Measurements from ENCODE around the gene LCN10. TPM values are rescaled to one million over a fixed set of nuclear protein-coding genes. Genes with fewer than 3 reads are reported as not detected.

LCN10 gene
- total and polyA plus RNA-seq, 10 of the 15 experiments (the other 5 are each of a cell fraction or from before 2014, with no cell fraction given), result 0.06 to 1.3 (median 0.21) TPM; not detected in 1

DNA sequence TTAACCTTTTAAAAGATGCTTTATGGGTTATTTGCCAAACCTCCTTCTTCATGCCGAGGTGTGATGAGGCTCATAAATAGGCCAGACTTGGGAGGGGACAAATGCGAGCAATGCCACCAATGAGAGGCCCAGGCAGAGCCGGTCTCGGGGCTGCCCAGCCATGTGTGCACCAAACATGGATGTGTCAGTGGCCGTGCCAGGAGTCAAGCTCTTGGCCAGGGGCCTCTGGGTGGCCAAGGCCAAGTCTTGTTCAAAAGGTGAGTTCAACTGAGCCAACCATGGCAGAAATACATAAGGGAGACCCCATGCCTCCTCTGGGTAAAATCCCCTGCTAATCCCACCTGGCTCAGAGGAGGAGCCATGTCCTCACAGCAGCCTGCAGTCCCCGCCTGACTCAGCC is 32.5 kb upstream of the LCN10 start:
- ChIA-PET POLR2A (no interaction called here), RAD21 (ENCODE audit: unreplicated experiment) (no interaction called here), SMC1A (ENCODE audit: uncharacterized antibody, unreplicated experiment) (no interaction called here), CTCF (no interaction called here)
- in situ Hi-C loops (cut with MboI), result no loop called here
- Histone ChIP-seq H3K4me1 (ENCODE audit: control insufficient read depth, insufficient read depth, low read length) (no peaks in the 10 kb centered on the region), H3K9ac (ENCODE audit: control insufficient read depth, insufficient read depth, low read length) (no peak overlapping the region), H3K9me3 (replicated peaks; ENCODE audit: control insufficient read depth, insufficient read depth, low read length) (peaks cover 6% of the 10 kb centered on the region; the same call in 2 of the 3 replicates), H3K4me2 (ENCODE audit: control insufficient read depth, insufficient read depth) (no peak overlapping the region), H3K27ac (ENCODE audit: control insufficient read depth, insufficient read depth) (no peak overlapping the region), H4K20me1 (ENCODE audit: control insufficient read depth, insufficient read depth) (no peaks in the 10 kb centered on the region), H3K27me3 (replicated peaks in 1 of 2; ENCODE audit: control insufficient read depth in 2 of 2, insufficient read depth in 2 of 2, low read length in 1 of 2) (peaks cover 0 to 1% of the 10 kb centered on the region in 2 experiments; a peak in 1 of 4 replicates), H3K4me3 (no peak overlapping the region), H3K79me2 (ENCODE audit: control insufficient read depth, insufficient read depth, low read length) (no peaks in the 10 kb centered on the region), H2AFZ (ENCODE audit: control insufficient read depth, low read depth, low read length) (no peak overlapping the region), H3K36me3 (ENCODE audit: control insufficient read depth in 2 of 2, insufficient read depth in 2 of 2, low read length in 1 of 2) (no peaks in the 10 kb centered on the region)
- no peak for TF ChIP-seq ZZZ3 (IDR thresholded peaks at IDR 0.05; ENCODE audit: control insufficient read depth, insufficient read length, low read depth)
- intact Hi-C loops (cut with micrococcal nuclease; ENCODE audit: unreplicated experiment), result no loop called here
- no TSS peak for BruUV-seq (replicated peaks)
- ATAC-seq (no peak), DNase-seq (ENCODE audit: low read depth, low spot score) (no peak), FAIRE-seq (no peak)
- WGBS (ENCODE audit: insufficient coverage, insufficient replicate concordance, low lambda C conversion rate, missing lambda C conversion rate), result 63% methylated on average over 6 of the region's 6 CpGs

DNA sequence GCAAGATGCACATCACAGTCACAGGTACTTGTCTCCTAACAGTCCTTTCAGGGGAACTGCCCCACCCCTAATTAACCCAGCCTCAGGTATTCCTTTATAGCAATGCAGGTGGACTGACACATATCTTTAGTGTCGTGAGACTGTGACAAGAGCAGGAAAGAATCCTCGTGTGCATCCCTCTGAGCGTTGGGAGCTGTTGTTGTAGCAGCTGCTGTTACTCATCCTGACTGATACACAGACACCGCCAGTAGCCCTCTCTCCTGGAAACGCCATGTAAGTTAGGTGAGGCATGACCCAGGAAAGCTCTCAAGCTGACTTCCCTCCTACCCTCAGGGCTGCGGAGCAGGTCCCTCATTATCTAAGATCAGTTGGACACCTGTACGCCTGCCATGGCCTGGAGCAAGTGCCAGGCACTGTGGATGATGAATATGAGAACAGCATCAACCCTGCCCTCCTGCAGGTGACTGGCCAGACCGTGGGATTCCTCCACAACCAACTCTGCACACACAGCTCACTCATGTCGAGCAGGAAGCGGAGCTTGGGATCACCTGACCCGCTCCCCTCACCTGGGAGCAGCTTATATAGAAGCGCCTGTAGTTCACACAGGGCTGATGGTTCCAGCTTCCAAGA is 31.8 kb upstream of the LCN10 start:
- Histone ChIP-seq H3K27me3 (replicated peaks in 1 of 2; ENCODE audit: control insufficient read depth in 2 of 2, insufficient read depth in 2 of 2, low read length in 1 of 2) (no peaks in the 10 kb centered on the region; a peak in 1 of 4 replicates), H3K4me2 (ENCODE audit: control insufficient read depth, insufficient read depth) (no peak overlapping the region), H3K4me1 (ENCODE audit: control insufficient read depth, insufficient read depth, low read length) (no peaks in the 10 kb centered on the region), H3K4me3 (no peak overlapping the region), H4K20me1 (ENCODE audit: control insufficient read depth, insufficient read depth) (no peaks in the 10 kb centered on the region), H3K79me2 (ENCODE audit: control insufficient read depth, insufficient read depth, low read length) (no peaks in the 10 kb centered on the region), H3K36me3 (ENCODE audit: control insufficient read depth in 2 of 2, insufficient read depth in 2 of 2, low read length in 1 of 2) (no peaks in the 10 kb centered on the region), H3K27ac (ENCODE audit: control insufficient read depth, insufficient read depth) (no peak overlapping the region), H3K9ac (ENCODE audit: control insufficient read depth, insufficient read depth, low read length) (no peak overlapping the region), H2AFZ (ENCODE audit: control insufficient read depth, low read depth, low read length) (no peak overlapping the region), H3K9me3 (replicated peaks; ENCODE audit: control insufficient read depth, insufficient read depth, low read length) (peaks cover 6% of the 10 kb centered on the region; the same call in 2 of the 3 replicates)
- CTCF ChIA-PET, result interaction anchor here (9.3 kb wide), 1 partner anchor 9 kb away, joined by 163 read pairs; no protein-coding TSS in a partner anchor
- DNase-seq (ENCODE audit: low read depth, low spot score) (no peak), ATAC-seq (no peak), FAIRE-seq (no peak)
- POLR2A ChIA-PET, result no interaction called here
- 48% methylated on average over 12 of the region's 12 CpGs for WGBS (ENCODE audit: insufficient coverage, insufficient replicate concordance, low lambda C conversion rate, missing lambda C conversion rate)
- in situ Hi-C loops (cut with MboI), result no loop called here
- RAD21 ChIA-PET (ENCODE audit: unreplicated experiment), result no interaction called here
- no TSS peak for BruUV-seq (replicated peaks)
- SMC1A ChIA-PET (ENCODE audit: uncharacterized antibody, unreplicated experiment), result no interaction called here
- intact Hi-C loops (cut with micrococcal nuclease; ENCODE audit: unreplicated experiment), result no loop called here
- no peak for TF ChIP-seq NR2F1 (conservative IDR thresholded peaks at IDR 0.05)
- TF ChIP-seq NFYB (IDR thresholded peaks at IDR 0.05; ENCODE audit: insufficient read depth, low read depth, low read length), result no peak
- TF ChIP-seq IRF4 (IDR thresholded peaks at IDR 0.05; ENCODE audit: low read depth, low read length), result no peak
- no peak for TF ChIP-seq STAT3 (IDR thresholded peaks at IDR 0.05; ENCODE audit: low read depth, low read length)
- TF ChIP-seq, protein P1, sequence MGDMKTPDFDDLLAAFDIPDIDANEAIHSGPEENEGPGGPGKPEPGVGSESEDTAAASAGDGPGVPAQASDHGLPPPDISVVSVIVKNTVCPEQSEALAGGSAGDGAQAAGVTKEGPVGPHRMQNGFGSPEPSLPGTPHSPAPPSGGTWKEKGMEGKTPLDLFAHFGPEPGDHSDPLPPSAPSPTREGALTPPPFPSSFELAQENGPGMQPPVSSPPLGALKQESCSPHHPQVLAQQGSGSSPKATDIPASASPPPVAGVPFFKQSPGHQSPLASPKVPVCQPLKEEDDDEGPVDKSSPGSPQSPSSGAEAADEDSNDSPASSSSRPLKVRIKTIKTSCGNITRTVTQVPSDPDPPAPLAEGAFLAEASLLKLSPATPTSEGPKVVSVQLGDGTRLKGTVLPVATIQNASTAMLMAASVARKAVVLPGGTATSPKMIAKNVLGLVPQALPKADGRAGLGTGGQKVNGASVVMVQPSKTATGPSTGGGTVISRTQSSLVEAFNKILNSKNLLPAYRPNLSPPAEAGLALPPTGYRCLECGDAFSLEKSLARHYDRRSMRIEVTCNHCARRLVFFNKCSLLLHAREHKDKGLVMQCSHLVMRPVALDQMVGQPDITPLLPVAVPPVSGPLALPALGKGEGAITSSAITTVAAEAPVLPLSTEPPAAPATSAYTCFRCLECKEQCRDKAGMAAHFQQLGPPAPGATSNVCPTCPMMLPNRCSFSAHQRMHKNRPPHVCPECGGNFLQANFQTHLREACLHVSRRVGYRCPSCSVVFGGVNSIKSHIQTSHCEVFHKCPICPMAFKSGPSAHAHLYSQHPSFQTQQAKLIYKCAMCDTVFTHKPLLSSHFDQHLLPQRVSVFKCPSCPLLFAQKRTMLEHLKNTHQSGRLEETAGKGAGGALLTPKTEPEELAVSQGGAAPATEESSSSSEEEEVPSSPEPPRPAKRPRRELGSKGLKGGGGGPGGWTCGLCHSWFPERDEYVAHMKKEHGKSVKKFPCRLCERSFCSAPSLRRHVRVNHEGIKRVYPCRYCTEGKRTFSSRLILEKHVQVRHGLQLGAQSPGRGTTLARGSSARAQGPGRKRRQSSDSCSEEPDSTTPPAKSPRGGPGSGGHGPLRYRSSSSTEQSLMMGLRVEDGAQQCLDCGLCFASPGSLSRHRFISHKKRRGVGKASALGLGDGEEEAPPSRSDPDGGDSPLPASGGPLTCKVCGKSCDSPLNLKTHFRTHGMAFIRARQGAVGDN (IDR thresholded peaks at IDR 0.05), result no peak
- TF ChIP-seq, protein P2, sequence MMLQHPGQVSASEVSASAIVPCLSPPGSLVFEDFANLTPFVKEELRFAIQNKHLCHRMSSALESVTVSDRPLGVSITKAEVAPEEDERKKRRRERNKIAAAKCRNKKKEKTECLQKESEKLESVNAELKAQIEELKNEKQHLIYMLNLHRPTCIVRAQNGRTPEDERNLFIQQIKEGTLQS (IDR thresholded peaks at IDR 0.05; ENCODE audit: borderline replicate concordance, extremely low read depth, low read depth, low read length), result no peak
- TF ChIP-seq, protein P3, sequence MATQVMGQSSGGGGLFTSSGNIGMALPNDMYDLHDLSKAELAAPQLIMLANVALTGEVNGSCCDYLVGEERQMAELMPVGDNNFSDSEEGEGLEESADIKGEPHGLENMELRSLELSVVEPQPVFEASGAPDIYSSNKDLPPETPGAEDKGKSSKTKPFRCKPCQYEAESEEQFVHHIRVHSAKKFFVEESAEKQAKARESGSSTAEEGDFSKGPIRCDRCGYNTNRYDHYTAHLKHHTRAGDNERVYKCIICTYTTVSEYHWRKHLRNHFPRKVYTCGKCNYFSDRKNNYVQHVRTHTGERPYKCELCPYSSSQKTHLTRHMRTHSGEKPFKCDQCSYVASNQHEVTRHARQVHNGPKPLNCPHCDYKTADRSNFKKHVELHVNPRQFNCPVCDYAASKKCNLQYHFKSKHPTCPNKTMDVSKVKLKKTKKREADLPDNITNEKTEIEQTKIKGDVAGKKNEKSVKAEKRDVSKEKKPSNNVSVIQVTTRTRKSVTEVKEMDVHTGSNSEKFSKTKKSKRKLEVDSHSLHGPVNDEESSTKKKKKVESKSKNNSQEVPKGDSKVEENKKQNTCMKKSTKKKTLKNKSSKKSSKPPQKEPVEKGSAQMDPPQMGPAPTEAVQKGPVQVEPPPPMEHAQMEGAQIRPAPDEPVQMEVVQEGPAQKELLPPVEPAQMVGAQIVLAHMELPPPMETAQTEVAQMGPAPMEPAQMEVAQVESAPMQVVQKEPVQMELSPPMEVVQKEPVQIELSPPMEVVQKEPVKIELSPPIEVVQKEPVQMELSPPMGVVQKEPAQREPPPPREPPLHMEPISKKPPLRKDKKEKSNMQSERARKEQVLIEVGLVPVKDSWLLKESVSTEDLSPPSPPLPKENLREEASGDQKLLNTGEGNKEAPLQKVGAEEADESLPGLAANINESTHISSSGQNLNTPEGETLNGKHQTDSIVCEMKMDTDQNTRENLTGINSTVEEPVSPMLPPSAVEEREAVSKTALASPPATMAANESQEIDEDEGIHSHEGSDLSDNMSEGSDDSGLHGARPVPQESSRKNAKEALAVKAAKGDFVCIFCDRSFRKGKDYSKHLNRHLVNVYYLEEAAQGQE (IDR thresholded peaks at IDR 0.05; ENCODE audit: low read depth, low read length), result no peak
- no peak for TF ChIP-seq CHD4 (IDR thresholded peaks at IDR 0.05)

Data from GM12878 (cell line).